ENCODE data around the gene DDOST.

Gene DDOST

GRCh38 chr1:20661207-20662109 is at the start of gene DDOST:
TSS of gene DDOST (minus strand) at chr1:20661369. CDS start at chr1:20661350, 19 bp downstream.
- DNase-seq (ENCODE audit: low spot score): peak; percentile 99

GRCh38 chr1:20710469-20711284 is 49.5 kb upstream of the DDOST start:
- DNase-seq (ENCODE audit: low spot score): no peak

GRCh38 chr1:20709868-20710267 is 48.7 kb upstream of the DDOST start:
- DNase-seq (ENCODE audit: low spot score): no peak

- no peak for DNase-seq (ENCODE audit: low spot score)
Observed at GRCh38 chr1:20708891-20709290, 47.7 kb upstream of the DDOST start.

GRCh38 chr1:20708057-20708456 is 46.9 kb upstream of the DDOST start:
- no peak for DNase-seq (ENCODE audit: low spot score)

- DNase-seq (ENCODE audit: low spot score): no peak
Observed at GRCh38 chr1:20706841-20707240, 45.7 kb upstream of the DDOST start.

GRCh38 chr1:20705203-20705755 is 44.1 kb upstream of the DDOST start:
- DNase-seq (ENCODE audit: low spot score): no peak

GRCh38 chr1:20704390-20705202 is 43.4 kb upstream of the DDOST start:
- DNase-seq (ENCODE audit: low spot score): no peak

- DNase-seq (ENCODE audit: low spot score): no peak
Observed at GRCh38 chr1:20703124-20703756, 42.1 kb upstream of the DDOST start.

- DNase-seq (ENCODE audit: low spot score): no peak
Observed at GRCh38 chr1:20702416-20702815, 41.2 kb upstream of the DDOST start.

GRCh38 chr1:20701847-20702246 is 40.7 kb upstream of the DDOST start:
- no peak for DNase-seq (ENCODE audit: low spot score)

- no peak for DNase-seq (ENCODE audit: low spot score)
Observed at GRCh38 chr1:20701446-20701845, 40.3 kb upstream of the DDOST start.

- DNase-seq (ENCODE audit: low spot score): no peak
Observed at GRCh38 chr1:20700636-20701215, 39.6 kb upstream of the DDOST start.

- no peak for DNase-seq (ENCODE audit: low spot score)
Observed at GRCh38 chr1:20699558-20699957, 38.4 kb upstream of the DDOST start.

GRCh38 chr1:20698195-20698910 is 37.2 kb upstream of the DDOST start:
- no peak for DNase-seq (ENCODE audit: low spot score)

- DNase-seq (ENCODE audit: low spot score): no peak
Observed at GRCh38 chr1:20697563-20697962, 36.4 kb upstream of the DDOST start.

- peak; percentile 94 for DNase-seq (ENCODE audit: low spot score)
Observed at GRCh38 chr1:20696397-20697333, 35.5 kb upstream of the DDOST start.

- no peak for DNase-seq (ENCODE audit: low spot score)
Observed at GRCh38 chr1:20695515-20695914, 34.3 kb upstream of the DDOST start.

GRCh38 chr1:20693623-20694022 is 32.5 kb upstream of the DDOST start:
- DNase-seq (ENCODE audit: low spot score): no peak
